Calu3 (cell line): ENCODE results near the gene AMN. TPM values are rescaled to one million over a fixed set of nuclear protein-coding genes. Genes with fewer than 3 reads are reported as not detected.

Source experiments
- BruUV-seq: library from RNA; stranded (reverse); fragments of 400-500 nt; replicated peaks from 2 replicates; lab custom pipeline; 2021; lab: Mats Ljungman, UMichigan
- CTCF ChIA-PET: fragments of 300-600 bp; sonication (Branson Sonifier 250); formaldehyde crosslinking; loops from one replicate; lab custom pipeline; 2022; ENCODE audit warnings: antibody characterized with exemption; lab: Charles Lee
- DNase-seq: peaks from one replicate; pipeline ENCODE4 v3.0.0; 2022
- H3K27ac Mint-ChIP-seq: one replicate; pipeline ENCODE4 v1.8.0; 2022; ENCODE audit warnings: mixed read lengths; ENCODE audit not compliant: unreplicated experiment
- H3K27me3 Mint-ChIP-seq: one replicate; pipeline ENCODE4 v1.8.0; 2022; ENCODE audit warnings: mixed read lengths; ENCODE audit not compliant: unreplicated experiment
- H3K36me3 Mint-ChIP-seq: one replicate; pipeline ENCODE4 v1.8.0; 2022; ENCODE audit warnings: mild to moderate bottlenecking, moderate library complexity, mixed read lengths; ENCODE audit not compliant: insufficient read depth, unreplicated experiment
- H3K4me1 Mint-ChIP-seq: one replicate; pipeline ENCODE4 v1.8.0; 2022; ENCODE audit warnings: mild to moderate bottlenecking, low read depth, mixed read lengths; ENCODE audit not compliant: unreplicated experiment
- H3K4me3 Mint-ChIP-seq: one replicate; pipeline ENCODE4 v1.8.0; 2022; ENCODE audit warnings: mild to moderate bottlenecking, low read depth, moderate library complexity, mixed read lengths; ENCODE audit not compliant: unreplicated experiment
- H3K9me3 Mint-ChIP-seq: one replicate; pipeline ENCODE4 v1.8.0; 2022; ENCODE audit warnings: low read depth, mixed read lengths; ENCODE audit not compliant: unreplicated experiment
- CTCF ChIP-seq: fragments of 200-600 bp; IDR thresholded peaks from one replicate; pipeline ENCODE4 v1.8.0; 2022; ENCODE audit warnings: antibody characterized with exemption; ENCODE audit not compliant: unreplicated experiment
- intact Hi-C: fragments of 100-400 bp; cut with micrococcal nuclease; formaldehyde crosslinking; loops from one replicate; pipeline ENCODE4 v1.10.0; 2022; ENCODE audit not compliant: unreplicated experiment
- total RNA-seq: library from RNA; stranded (reverse); gene quantifications from 2 replicates; pipeline ENCODE4 v1.2.3, GENCODE V29; 2022

Gene AMN
- total RNA-seq, 1 experiment from 2014 or later, result 13.7 TPM

- Mint-ChIP-seq H3K27me3 (no peaks in the 10 kb centered on the region), H3K4me3 (no peak overlapping the region), H3K4me1 (no peaks in the 10 kb centered on the region), H3K36me3 (peaks cover 67% of the 10 kb centered on the region), H3K9me3 (no peaks in the 10 kb centered on the region), H3K27ac (no peak overlapping the region)
- DNase-seq, result no peak
- BruUV-seq, result no TSS peak
- TF ChIP-seq CTCF, result no peak
- intact Hi-C loops, result no loop called here
- CTCF ChIA-PET, result interaction anchor here (0.7 to 0.9 kb wide), 2 partner anchors 38 to 277 kb away, joined by 3 read pairs; no protein-coding TSS in a partner anchor
Observed at GRCh38 chr14:102971836-102972606, 49.6 kb downstream of the AMN start.

- intact Hi-C loops, result no loop called here
- CTCF ChIA-PET, result no interaction called here
Observed at GRCh38 chr14:102973706-102974285, 51.3 kb downstream of the AMN start.

GRCh38 chr14:102975662-102976061 lies 53.2 kb downstream of the AMN start:
- no peak for TF ChIP-seq CTCF
- Mint-ChIP-seq H3K27ac (no peak overlapping the region), H3K27me3 (no peaks in the 10 kb centered on the region), H3K9me3 (no peaks in the 10 kb centered on the region), H3K4me1 (no peaks in the 10 kb centered on the region), H3K36me3 (peaks cover 62% of the 10 kb centered on the region), H3K4me3 (no peak overlapping the region)
- intact Hi-C loops, result no loop called here
- no TSS peak for BruUV-seq
- CTCF ChIA-PET, result no interaction called here
- DNase-seq, result no peak

More at GRCh38 chr14:102973706-102974285, 51.3 kb downstream of the AMN start:
- no peaks in the 10 kb centered on the region for H3K27me3 Mint-ChIP-seq
- DNase-seq, result no peak
- H3K4me1 Mint-ChIP-seq, result no peaks in the 10 kb centered on the region
- H3K27ac Mint-ChIP-seq, result no peak overlapping the region
- BruUV-seq, result no TSS peak
- H3K36me3 Mint-ChIP-seq, result peaks cover 66% of the 10 kb centered on the region
- no peak for TF ChIP-seq CTCF
- H3K4me3 Mint-ChIP-seq, result no peak overlapping the region
- no peaks in the 10 kb centered on the region for H3K9me3 Mint-ChIP-seq

GRCh38 chr14:102977475-102977874 lies 55.0 kb downstream of the AMN start:
- H3K9me3 Mint-ChIP-seq, result no peaks in the 10 kb centered on the region
- H3K4me1 Mint-ChIP-seq, result no peaks in the 10 kb centered on the region
- TF ChIP-seq CTCF, result no peak
- H3K36me3 Mint-ChIP-seq, result peaks cover 67% of the 10 kb centered on the region
- CTCF ChIA-PET, result interaction anchor here (0.6 kb wide), 1 partner anchor 887 kb away, joined by 4 read pairs; no protein-coding TSS in a partner anchor
- no peak for DNase-seq
- H3K27me3 Mint-ChIP-seq, result no peaks in the 10 kb centered on the region
- intact Hi-C loops, result no loop called here
- no peak overlapping the region for H3K27ac Mint-ChIP-seq
- no TSS peak for BruUV-seq
- no peak overlapping the region for H3K4me3 Mint-ChIP-seq
